ENCODE measurements around the gene CD226.

DNA sequence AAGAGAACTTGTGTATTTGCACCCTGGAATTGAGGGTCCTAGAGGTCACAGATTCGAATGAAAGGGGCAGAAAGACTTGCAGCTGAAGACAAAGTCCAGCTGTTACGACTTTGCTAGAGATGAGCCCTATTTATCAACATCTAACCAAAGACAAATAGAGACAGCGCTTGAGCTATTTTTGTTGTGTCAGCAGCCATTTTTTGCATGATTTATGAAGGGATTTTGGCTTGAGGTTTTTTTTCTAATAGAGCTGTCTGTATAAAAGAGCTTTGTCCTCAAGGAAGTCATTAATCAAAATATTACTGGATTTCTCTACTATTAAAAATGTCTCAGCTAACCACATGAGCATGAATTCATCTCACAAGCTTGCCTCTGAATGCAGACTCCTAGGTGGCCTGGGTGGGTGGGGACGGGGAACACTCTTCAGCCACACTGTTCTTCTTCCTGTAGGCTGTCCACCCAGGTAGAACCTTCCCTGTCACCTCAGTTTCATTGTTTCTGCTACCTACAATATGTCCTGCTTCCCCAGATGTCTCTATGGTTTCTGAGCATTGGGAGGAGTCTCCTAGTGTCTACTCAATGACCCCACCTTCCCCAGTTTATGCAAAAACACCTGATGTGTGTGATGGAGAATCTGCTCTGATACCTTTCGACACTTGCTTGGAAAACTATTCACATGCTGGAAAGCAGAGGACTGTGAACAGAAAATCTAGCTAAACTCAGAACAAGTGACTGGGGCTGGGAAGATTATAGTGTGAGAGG, 7.2 kb upstream of the CD226 start:
- no peak for TF ChIP-seq CEBPB (IDR thresholded peaks at IDR 0.05; ENCODE audit: low read depth, low read length)
- TF ChIP-seq POLR2A (IDR thresholded peaks at IDR 0.05; ENCODE audit: low read depth, low read length), result no peak
- TF ChIP-seq CTCF (conservative IDR thresholded peaks at IDR 0.05; ENCODE audit: low read depth, low read length), result no peak
- TF ChIP-seq, protein P1, sequence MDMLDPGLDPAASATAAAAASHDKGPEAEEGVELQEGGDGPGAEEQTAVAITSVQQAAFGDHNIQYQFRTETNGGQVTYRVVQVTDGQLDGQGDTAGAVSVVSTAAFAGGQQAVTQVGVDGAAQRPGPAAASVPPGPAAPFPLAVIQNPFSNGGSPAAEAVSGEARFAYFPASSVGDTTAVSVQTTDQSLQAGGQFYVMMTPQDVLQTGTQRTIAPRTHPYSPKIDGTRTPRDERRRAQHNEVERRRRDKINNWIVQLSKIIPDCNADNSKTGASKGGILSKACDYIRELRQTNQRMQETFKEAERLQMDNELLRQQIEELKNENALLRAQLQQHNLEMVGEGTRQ (IDR thresholded peaks at IDR 0.05; ENCODE audit: low read depth, low read length), result no peak
- no peak for TF ChIP-seq RAD21 (IDR thresholded peaks at IDR 0.05; ENCODE audit: low read length)
- TF ChIP-seq ELK1 (IDR thresholded peaks at IDR 0.05; ENCODE audit: borderline replicate concordance, low read depth, low read length), result no peak
- TF ChIP-seq MAZ (IDR thresholded peaks at IDR 0.05; ENCODE audit: borderline replicate concordance, low read depth, low read length), result no peak
- TF ChIP-seq BHLHE40 (IDR thresholded peaks at IDR 0.05; ENCODE audit: low read depth, low read length), result no peak
- TF ChIP-seq CHD1 (IDR thresholded peaks at IDR 0.05; ENCODE audit: low read depth, low read length), result no peak
- no peak for TF ChIP-seq MXI1 (IDR thresholded peaks at IDR 0.05; ENCODE audit: borderline replicate concordance, low read depth, low read length)
- no peak for TF ChIP-seq SMC3 (IDR thresholded peaks at IDR 0.05; ENCODE audit: low read depth, low read length)
- TF ChIP-seq RFX5 (IDR thresholded peaks at IDR 0.05; ENCODE audit: low read depth, low read length), result no peak

Measured in IMR-90 (cell line).